H1 (cell line): ENCODE data around the gene SRGAP3. TPM values are rescaled to one million over a fixed set of nuclear protein-coding genes. Genes with fewer than 3 reads are reported as not detected.

ENCODE experiments used
- CTCF ChIA-PET: fragments of 300-600 bp; sonication (Branson Sonifier 250); formaldehyde crosslinking; loops from one replicate; lab custom pipeline; 2021; ENCODE audit not compliant: partially characterized antibody; lab: Charles Lee
- POLR2A ChIA-PET: fragments of 300-600 bp; sonication (Branson Sonifier 250); formaldehyde crosslinking; loops from one replicate; lab custom pipeline; 2021; ENCODE audit warnings: inconsistent platforms; ENCODE audit not compliant: partially characterized antibody; lab: Charles Lee
- DNase-seq, 2 experiments: peaks; one replicate each; pipeline versions ENCODE4 v3.0.0 to v3.0.0-alpha.2; 2010 to 2022; ENCODE audit warnings: low spot score in 2 of 2, low read depth in 1 of 2, mixed read lengths in 1 of 2
- FAIRE-seq: peaks from 2 replicates; lab custom pipeline; 2011; peaks lifted over from hg19 to GRCh38; lab: Jason Lieb, UNC
- H2AFZ ChIP-seq: 2 replicates; pipeline ENCODE4 v1.8.1; 2012; ENCODE audit warnings: low read length, inconsistent platforms
- H2AK5ac ChIP-seq: 2 replicates; pipeline ENCODE4 v1.6.1; 2013; ENCODE audit warnings: low read depth, low read length
- H2BK120ac ChIP-seq: replicated peaks from 2 replicates; pipeline ENCODE3; 2013; ENCODE audit warnings: low read depth, low read length, inconsistent platforms
- H2BK12ac ChIP-seq: 2 replicates; pipeline ENCODE4 v1.6.1; 2013; ENCODE audit warnings: low read depth, low read length
- H2BK15ac ChIP-seq: 2 replicates; pipeline ENCODE4 v1.6.1; 2013; ENCODE audit warnings: low read length
- H2BK20ac ChIP-seq: 2 replicates; pipeline ENCODE4 v1.6.1; 2013; ENCODE audit warnings: low read length
- H2BK5ac ChIP-seq: 2 replicates; pipeline ENCODE4 v1.6.1; 2013; ENCODE audit warnings: low read depth, low read length
- H3K14ac ChIP-seq: 2 replicates; pipeline ENCODE4 v1.6.1; 2013; ENCODE audit warnings: inconsistent platforms; ENCODE audit not compliant: insufficient read length
- H3K18ac ChIP-seq: 2 replicates; pipeline ENCODE4 v1.6.1; 2013; ENCODE audit warnings: low read length; ENCODE audit errors: extremely low read depth
- H3K23ac ChIP-seq: 2 replicates; pipeline ENCODE4 v1.6.1; 2013; ENCODE audit warnings: inconsistent platforms; ENCODE audit not compliant: insufficient read length
- H3K23me2 ChIP-seq: 2 replicates; pipeline ENCODE4 v1.6.1; 2013; ENCODE audit warnings: low read depth, low read length
- H3K27ac ChIP-seq: 2 replicates; pipeline ENCODE4 v1.6.1; 2011; ENCODE audit warnings: low read depth, low read length, inconsistent platforms
- H3K27me3 ChIP-seq, 4 experiments: replicated peaks in 1 of 4; 1 replicate in 1 of 4; 2 replicates in 3 of 4; pipeline versions ENCODE4 v1.6.1 to v1.8.1; 2011 to 2013; ENCODE audit warnings: low read length in 3 of 4, mild to moderate bottlenecking in 3 of 4, inconsistent platforms in 2 of 4, mixed read lengths in 2 of 4, moderate library complexity in 1 of 4; ENCODE audit not compliant: control insufficient read depth in 3 of 4, insufficient read depth in 3 of 4; ENCODE audit errors: extremely low read depth in 1 of 4
- H3K36me3 ChIP-seq, 4 experiments: 2 replicates each; pipeline versions ENCODE4 v1.6.1 to v1.8.1; 2011 to 2013; ENCODE audit warnings: mild to moderate bottlenecking in 4 of 4, low read length in 3 of 4, moderate library complexity in 2 of 4, control low read depth in 1 of 4, inconsistent platforms in 1 of 4; ENCODE audit not compliant: insufficient read depth in 4 of 4, control insufficient read depth in 2 of 4
- H3K4ac ChIP-seq: replicated peaks from 2 replicates; pipeline ENCODE3; 2013; ENCODE audit warnings: low read length, low read depth, mixed read lengths, inconsistent platforms; ENCODE audit not compliant: insufficient read length
- H3K4me1 ChIP-seq, 4 experiments: replicated peaks in 1 of 4; 1 replicate in 1 of 4; 2 replicates in 3 of 4; pipeline versions ENCODE4 v1.6.1 to v1.8.1; 2011 to 2013; ENCODE audit warnings: low read length in 3 of 4, inconsistent platforms in 2 of 4, mixed read lengths in 1 of 4; ENCODE audit not compliant: insufficient read depth in 4 of 4, control insufficient read depth in 3 of 4
- H3K4me2 ChIP-seq, 2 experiments: 2 replicates each; pipeline versions ENCODE4 v1.6.1 to v1.8.1; 2011 to 2013; ENCODE audit warnings: low read depth in 2 of 2, low read length in 2 of 2, control low read depth in 1 of 2, inconsistent platforms in 1 of 2, mild to moderate bottlenecking in 1 of 2; ENCODE audit not compliant: insufficient read depth in 1 of 2
- H3K4me3 ChIP-seq, 4 experiments: fragments of 200-600, 300-600 bp in 1 of 4; sonication (generic), shearing (Covaris generic), sonication (Bioruptor Twin) in 1 of 4; 2 replicates each; pipeline versions ENCODE4 v1.5.1 to v1.8.1; 2011 to 2016; ENCODE audit warnings: low read length in 4 of 4, low read depth in 3 of 4, control low read depth in 2 of 4, inconsistent platforms in 2 of 4, mild to moderate bottlenecking in 2 of 4, mixed read lengths in 1 of 4, moderate library complexity in 1 of 4; ENCODE audit not compliant: insufficient read depth in 2 of 4; ENCODE audit errors: extremely low read depth in 1 of 4
- H3K56ac ChIP-seq: replicated peaks from 2 replicates; pipeline ENCODE3; 2013; ENCODE audit warnings: low read depth, mild to moderate bottlenecking, mixed read lengths, low read length, inconsistent platforms; ENCODE audit not compliant: insufficient read length
- H3K79me1 ChIP-seq: 2 replicates; pipeline ENCODE4 v1.6.1; 2013; ENCODE audit warnings: low read depth, low read length, control low read depth
- H3K79me2 ChIP-seq, 2 experiments: 2 replicates each; pipeline versions ENCODE4 v1.6.1 to v1.8.1; 2012 to 2013; ENCODE audit warnings: low read length in 2 of 2, mild to moderate bottlenecking in 2 of 2, inconsistent platforms in 1 of 2; ENCODE audit not compliant: insufficient read depth in 2 of 2, control insufficient read depth in 1 of 2
- H3K9ac ChIP-seq, 4 experiments: replicated peaks in 1 of 4; 1 replicate in 1 of 4; 2 replicates in 3 of 4; pipeline versions ENCODE4 v1.6.1 to v1.8.1; 2011 to 2013; ENCODE audit warnings: low read depth in 3 of 4, low read length in 3 of 4, control low read depth in 2 of 4, mild to moderate bottlenecking in 2 of 4, moderate library complexity in 2 of 4, inconsistent platforms in 1 of 4; ENCODE audit errors: extremely low read depth in 1 of 4
- H3K9me3 ChIP-seq, 2 experiments: 2 replicates each; pipeline versions ENCODE4 v1.6.1 to v1.8.1; 2012 to 2013; ENCODE audit warnings: mild to moderate bottlenecking in 2 of 2, moderate library complexity in 2 of 2, control low read depth in 1 of 2, inconsistent platforms in 1 of 2, low read depth in 1 of 2, low read length in 1 of 2, mixed read lengths in 1 of 2; ENCODE audit not compliant: insufficient read depth in 2 of 2
- H4K20me1 ChIP-seq, 2 experiments: replicated peaks in 1 of 2; 2 replicates each; pipeline versions ENCODE3 to v1.8.1; 2011 to 2013; ENCODE audit warnings: inconsistent platforms in 2 of 2, low read length in 2 of 2, mild to moderate bottlenecking in 1 of 2; ENCODE audit not compliant: insufficient read depth in 2 of 2, control insufficient read depth in 1 of 2
- H4K5ac ChIP-seq: 2 replicates; pipeline ENCODE4 v1.6.1; 2013; ENCODE audit warnings: low read length, low read depth, mixed read lengths, inconsistent platforms; ENCODE audit not compliant: insufficient read length
- H4K8ac ChIP-seq: 2 replicates; pipeline ENCODE4 v1.8.0; 2013; ENCODE audit warnings: mild to moderate bottlenecking, moderate library complexity, low read length, inconsistent platforms; ENCODE audit not compliant: insufficient read depth; ENCODE audit errors: extremely low read depth
- H4K91ac ChIP-seq: replicated peaks from 2 replicates; pipeline ENCODE3; 2013; ENCODE audit warnings: low read length, mixed read lengths, inconsistent platforms; ENCODE audit not compliant: insufficient read length
- CTCF ChIP-seq, 3 experiments: IDR thresholded peaks; 1 replicate in 2 of 3; 2 replicates in 1 of 3; pipeline versions ENCODE4 v1.5.1 to v1.6.1; 2011; ENCODE audit warnings: low read length in 3 of 3, mild to moderate bottlenecking in 3 of 3, inconsistent platforms in 2 of 3, low read depth in 1 of 3, moderate library complexity in 1 of 3; ENCODE audit not compliant: insufficient read depth in 1 of 3; ENCODE audit errors: control extremely low read depth in 1 of 3
- SAP30 ChIP-seq: fragments of 300-600 bp; sonication (generic); IDR thresholded peaks from 2 replicates; pipeline ENCODE4 v1.7.1; 2012; ENCODE audit warnings: low read length, moderate library complexity, mild to moderate bottlenecking, inconsistent platforms; ENCODE audit not compliant: insufficient read depth, insufficient replicate concordance
- TEAD4 ChIP-seq: IDR thresholded peaks from 2 replicates; pipeline ENCODE4 v1.6.1; 2012; ENCODE audit warnings: low read depth, low read length, inconsistent platforms, mixed read lengths
- WGBS, 2 experiments: shearing (Covaris generic) in 1 of 2; methylation state at CpG; one replicate each; pipeline versions ENCODE4 v1.1.6 to v1.1.7; 2013 to 2015; ENCODE audit warnings: low lambda C conversion rate in 2 of 2, mixed read lengths in 2 of 2, inconsistent platforms in 1 of 2, low coverage in 1 of 2, missing lambda C conversion rate in 1 of 2; ENCODE audit not compliant: insufficient replicate concordance in 2 of 2, insufficient coverage in 1 of 2, insufficient read length in 1 of 2; ENCODE audit errors: extremely low coverage in 1 of 2, missing lambda C conversion rate in 1 of 2; 5-methylcytosine and 5-hydroxymethylcytosine counted together
- polyA plus RNA-seq, 7 experiments: library from polyadenylated mRNA; depleted of rRNA in 3 of 7; stranded (reverse) in 5 of 7; unstranded in 2 of 7; fragments of >200 nt in 5 of 7; fragments of 200-250 nt in 2 of 7; gene quantifications; 1 replicate in 5 of 7; 2 replicates in 1 of 7; 4 replicates in 1 of 7; pipeline versions ENCODE4 v1.2.1 to v1.2.3, GENCODE V29; 2011 to 2013; ENCODE audit warnings: missing spikeins in 2 of 7, mixed read lengths in 2 of 7
- total RNA-seq: library from RNA; stranded (reverse); fragmentation: NEBNext Ultra II Directional; extraction: Animal tissue kit (Norgen Biotek cat#: 25700); gene quantifications from 2 replicates; pipeline ENCODE4 v1.2.1, GENCODE V29; 2021

Gene SRGAP3
- total and polyA plus RNA-seq, 2 of the 8 experiments (the other 6 are each of a cell fraction or from before 2014, with no cell fraction given), result 5.8 to 11.4 TPM

- H4K20me1 ChIP-seq, result no peaks in the 10 kb centered on the region
- H2AK5ac ChIP-seq, result no peak overlapping the region
- H3K4ac ChIP-seq, result no peak overlapping the region
- H4K91ac ChIP-seq, result no peak overlapping the region
- no peak overlapping the region for H3K14ac ChIP-seq
- H4K8ac ChIP-seq, result no peak overlapping the region
- no peaks in the 10 kb centered on the region for H3K36me3 ChIP-seq
- no peak overlapping the region for H3K9ac ChIP-seq
- H3K27ac ChIP-seq, result no peak overlapping the region
- DNase-seq, result no peak
- no peaks in the 10 kb centered on the region for H3K23me2 ChIP-seq
- WGBS, 2 experiments, result 92% methylated on average over 2 of the region's 2 CpGs; no CpG with 5 or more reads in 1 of the 2 experiments
- peaks cover 0 to 8% (median 5%) of the 10 kb centered on the region in 4 experiments; a peak in 6 of 7 replicates for H3K4me1 ChIP-seq
- H3K23ac ChIP-seq, result no peak overlapping the region
- no peak overlapping the region for H3K56ac ChIP-seq
- H3K4me3 ChIP-seq, result no peak overlapping the region
- TF ChIP-seq CTCF (IDR thresholded peaks at IDR 0.05; ENCODE audit: control extremely low read depth in 1 of 3, insufficient read depth in 1 of 3, low read depth in 1 of 3, low read length in 3 of 3) (no peak), SAP30 (no peak), TEAD4 (0 out of 2 replicates have a peak, but pooled peaks have one; percentile 9)
- no peaks in the 10 kb centered on the region for H3K27me3 ChIP-seq
- FAIRE-seq, result no peak
- no peak overlapping the region for H2BK5ac ChIP-seq
- H3K9me3 ChIP-seq, result no peaks in the 10 kb centered on the region; a peak in 1 of 4 replicates
- no peak overlapping the region for H2BK15ac ChIP-seq
- no peak overlapping the region for H3K4me2 ChIP-seq
- POLR2A ChIA-PET, result interaction anchor here (0.5 to 1.7 kb wide), 3 partner anchors 26 to 667 kb away, joined by 3 to 4 read pairs (median 3); no protein-coding TSS in a partner anchor
- no peak overlapping the region for H2AFZ ChIP-seq
- no peaks in the 10 kb centered on the region for H3K79me2 ChIP-seq
- CTCF ChIA-PET, result interaction anchor here (0.5 to 13.2 kb wide), 66 partner anchors 10 to 428 kb away, joined by 3 to 200 read pairs (median 5); partner anchors contain the start of genes SRGAP3 and THUMPD3
- H4K5ac ChIP-seq, result no peak overlapping the region
- H2BK12ac ChIP-seq, result no peak overlapping the region
- H2BK120ac ChIP-seq, result no peak overlapping the region
- H3K18ac ChIP-seq, result no peak overlapping the region
- no peak overlapping the region for H2BK20ac ChIP-seq
- no peaks in the 10 kb centered on the region for H3K79me1 ChIP-seq
These were observed 261.1 kb downstream of the SRGAP3 start for GRCh38 chr3:8988384-8988655.
